Prostate gland (tissue), 2 donors: ENCODE measurements around the gene ERC2. TPM values are rescaled to one million over a fixed set of nuclear protein-coding genes. Genes with fewer than 3 reads are reported as not detected.

Experiments
- DNase-seq: peaks from one replicate; pipeline ENCODE4 v3.0.0-alpha.2; 2019; ENCODE audit warnings: low spot score
- H3K27ac ChIP-seq, 2 donors: fragments of 200-600 bp; sonication (generic); 2 replicates each; pipeline ENCODE4 v1.5.1; 2017 to 2019
- H3K27me3 ChIP-seq: fragments of 200-600 bp; sonication (generic); replicated peaks from 2 replicates; pipeline ENCODE4 v1.5.1; 2019; ENCODE audit not compliant: insufficient read depth
- H3K36me3 ChIP-seq, 2 donors: fragments of 200-600 bp; sonication (generic); 1 replicate in 1 of 2; 2 replicates in 1 of 2; pipeline versions ENCODE4 v1.5.1 to v1.8.1; 2017 to 2019
- H3K4me1 ChIP-seq: fragments of 200-600 bp; sonication (generic); replicated peaks from 2 replicates; pipeline ENCODE4 v1.5.1; 2019
- H3K4me3 ChIP-seq, 2 donors: fragments of 200-600 bp; sonication (generic); 2 replicates each; pipeline ENCODE4 v1.5.1; 2017 to 2019
- H3K9me3 ChIP-seq: fragments of 200-600 bp; sonication (generic); 2 replicates; pipeline ENCODE4 v1.5.1; 2017
- CTCF ChIP-seq, 4 experiments: fragments of 200-600 bp in 2 of 4; fragments of 450-650 bp in 2 of 4; sonication (generic) in 2 of 4; IDR thresholded peaks; 1 replicate in 3 of 4; 2 replicates in 1 of 4; pipeline ENCODE4 v1.5.1; 2016 to 2019; ENCODE audit warnings: antibody characterized with exemption in 4 of 4, mild to moderate bottlenecking in 2 of 4, moderate library complexity in 2 of 4
- POLR2A ChIP-seq: fragments of 450-650 bp; IDR thresholded peaks from one replicate; pipeline ENCODE4 v1.6.1; 2016; ENCODE audit warnings: antibody characterized with exemption, mild to moderate bottlenecking
- POLR2AphosphoS5 ChIP-seq: sonication (generic); formaldehyde crosslinking; IDR thresholded peaks from one replicate; pipeline ENCODE4 v1.6.1; 2017; ENCODE audit warnings: antibody characterized with exemption
- WGBS: methylation state at CpG from one replicate; pipeline ENCODE4 v1.1.5; 2018; 5-methylcytosine and 5-hydroxymethylcytosine counted together
- intact Hi-C: fragments of 100-400 bp; cut with DNase I; formaldehyde crosslinking; loops from one replicate; pipeline ENCODE4 v1.14.2; 2022
- total RNA-seq, 2 donors: library from RNA; depleted of rRNA; stranded (reverse); fragments of >200 nt; gene quantifications; one replicate each; pipeline ENCODE4 v1.1.0, GENCODE V29; 2016

ERC2 gene
- total RNA-seq, 2 donors from 2014 or later: 1.0 to 2.7 TPM

- H3K27ac ChIP-seq: no peak overlapping the region
- intact Hi-C loops: no loop called here
- no peak for DNase-seq
- no peak overlapping the region for H3K4me3 ChIP-seq
- 75% methylated on average over 7 of the region's 7 CpGs for WGBS
- H3K27me3 ChIP-seq: no peaks in the 10 kb centered on the region
- H3K4me1 ChIP-seq: no peaks in the 10 kb centered on the region
- TF ChIP-seq POLR2A (no peak), POLR2AphosphoS5 (no peak), CTCF (IDR thresholded peaks at IDR 0.05) (no peak)
- no peaks in the 10 kb centered on the region for H3K9me3 ChIP-seq
- H3K36me3 ChIP-seq: no peaks in the 10 kb centered on the region
These were observed 814.0 kb downstream of the ERC2 start for GRCh38 chr3:55654123-55654760.

GRCh38 chr3:55651011-55651410, 817.3 kb downstream of the ERC2 start:
- no peaks in the 10 kb centered on the region for H3K27me3 ChIP-seq
- H3K4me1 ChIP-seq: no peaks in the 10 kb centered on the region
- intact Hi-C loops: no loop called here
- WGBS: 92% methylated on average over 3 of the region's 3 CpGs
- H3K27ac ChIP-seq: no peak overlapping the region
- H3K36me3 ChIP-seq: no peaks in the 10 kb centered on the region
- DNase-seq: no peak
- TF ChIP-seq CTCF (IDR thresholded peaks at IDR 0.05) (no peak), POLR2A (no peak), POLR2AphosphoS5 (no peak)
- no peaks in the 10 kb centered on the region for H3K9me3 ChIP-seq
- H3K4me3 ChIP-seq: no peak overlapping the region

GRCh38 chr3:55650011-55650410, 818.3 kb downstream of the ERC2 start:
- H3K36me3 ChIP-seq: no peaks in the 10 kb centered on the region
- no peak overlapping the region for H3K4me3 ChIP-seq
- H3K27me3 ChIP-seq: no peaks in the 10 kb centered on the region
- TF ChIP-seq POLR2AphosphoS5 (no peak), POLR2A (no peak), CTCF (IDR thresholded peaks at IDR 0.05) (no peak)
- H3K9me3 ChIP-seq: no peaks in the 10 kb centered on the region
- H3K27ac ChIP-seq: no peak overlapping the region
- intact Hi-C loops: no loop called here
- 91% methylated on average over 4 of the region's 4 CpGs for WGBS
- H3K4me1 ChIP-seq: no peaks in the 10 kb centered on the region
- DNase-seq: no peak

GRCh38 chr3:55649554-55649953, 818.7 kb downstream of the ERC2 start:
- no peak for DNase-seq
- H3K4me1 ChIP-seq: no peaks in the 10 kb centered on the region
- H3K27me3 ChIP-seq: no peaks in the 10 kb centered on the region
- H3K4me3 ChIP-seq: no peak overlapping the region
- no peak overlapping the region for H3K27ac ChIP-seq
- TF ChIP-seq POLR2A: no peak
- no peak for TF ChIP-seq CTCF (IDR thresholded peaks at IDR 0.05)
- no peak for TF ChIP-seq POLR2AphosphoS5
- WGBS: 78% methylated on average over 6 of the region's 6 CpGs
- no peaks in the 10 kb centered on the region for H3K36me3 ChIP-seq
- intact Hi-C loops: no loop called here
- no peaks in the 10 kb centered on the region for H3K9me3 ChIP-seq

GRCh38 chr3:55648591-55649318, 819.5 kb downstream of the ERC2 start:
- Histone ChIP-seq H3K36me3 (no peaks in the 10 kb centered on the region), H3K4me3 (no peak overlapping the region), H3K27me3 (no peaks in the 10 kb centered on the region), H3K27ac (no peak overlapping the region), H3K9me3 (no peaks in the 10 kb centered on the region), H3K4me1 (no peaks in the 10 kb centered on the region)
- intact Hi-C loops: no loop called here
- 72% methylated on average over 7 of the region's 7 CpGs for WGBS
- TF ChIP-seq POLR2A: no peak
- TF ChIP-seq POLR2AphosphoS5: no peak
- no peak for TF ChIP-seq CTCF (IDR thresholded peaks at IDR 0.05)
- DNase-seq: no peak
